ENCODE results near the gene PLD1.

DNA sequence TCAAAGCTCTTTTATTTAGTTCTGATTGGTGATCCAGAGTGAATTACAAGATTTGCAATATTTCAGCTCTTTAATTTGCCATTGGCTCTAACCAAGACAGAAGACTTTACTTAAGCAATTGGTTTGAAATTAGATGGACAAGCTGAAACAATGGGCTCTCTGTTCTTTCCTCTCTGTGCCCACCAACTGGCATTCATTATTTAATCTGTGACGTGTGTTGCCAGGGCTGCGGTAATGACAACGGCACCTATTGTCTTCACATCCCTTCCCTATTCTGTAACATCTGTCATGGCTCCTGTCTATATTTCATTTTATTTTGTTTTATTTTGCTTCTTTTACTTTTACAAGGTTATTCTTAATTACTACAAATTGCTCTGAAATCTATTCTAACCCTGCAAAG lies 33.9 kb downstream of the PLD1 start:
- TF ChIP-seq, protein P1, sequence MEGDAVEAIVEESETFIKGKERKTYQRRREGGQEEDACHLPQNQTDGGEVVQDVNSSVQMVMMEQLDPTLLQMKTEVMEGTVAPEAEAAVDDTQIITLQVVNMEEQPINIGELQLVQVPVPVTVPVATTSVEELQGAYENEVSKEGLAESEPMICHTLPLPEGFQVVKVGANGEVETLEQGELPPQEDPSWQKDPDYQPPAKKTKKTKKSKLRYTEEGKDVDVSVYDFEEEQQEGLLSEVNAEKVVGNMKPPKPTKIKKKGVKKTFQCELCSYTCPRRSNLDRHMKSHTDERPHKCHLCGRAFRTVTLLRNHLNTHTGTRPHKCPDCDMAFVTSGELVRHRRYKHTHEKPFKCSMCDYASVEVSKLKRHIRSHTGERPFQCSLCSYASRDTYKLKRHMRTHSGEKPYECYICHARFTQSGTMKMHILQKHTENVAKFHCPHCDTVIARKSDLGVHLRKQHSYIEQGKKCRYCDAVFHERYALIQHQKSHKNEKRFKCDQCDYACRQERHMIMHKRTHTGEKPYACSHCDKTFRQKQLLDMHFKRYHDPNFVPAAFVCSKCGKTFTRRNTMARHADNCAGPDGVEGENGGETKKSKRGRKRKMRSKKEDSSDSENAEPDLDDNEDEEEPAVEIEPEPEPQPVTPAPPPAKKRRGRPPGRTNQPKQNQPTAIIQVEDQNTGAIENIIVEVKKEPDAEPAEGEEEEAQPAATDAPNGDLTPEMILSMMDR (IDR thresholded peaks at IDR 0.05) = no peak
- TF ChIP-seq POLR2A (IDR thresholded peaks at IDR 0.05) = no peak

All from esophagus squamous epithelium (tissue), 4 donors.